COLO668 (cell line): ENCODE measurements around the gene MAP2K7.

Experiments used
- DNase-seq: peaks from one replicate; lab custom pipeline; 2025; ENCODE audit not compliant: unreplicated experiment; lab: John Stamatoyannopoulos, UW

MAP2K7 gene

GRCh38 chr19:7866399-7867091 is 37.1 kb upstream of the MAP2K7 start:
- DNase-seq, result no peak

- no peak for DNase-seq
These were observed 36.4 kb upstream of the MAP2K7 start for GRCh38 chr19:7867092-7867844.

GRCh38 chr19:7868326-7868670 is 35.4 kb upstream of the MAP2K7 start:
- DNase-seq, result no peak

- peak; percentile 83 for DNase-seq
These were observed 34.8 kb upstream of the MAP2K7 start for GRCh38 chr19:7868671-7869452.

GRCh38 chr19:7869453-7869909 is 34.2 kb upstream of the MAP2K7 start:
- peak; percentile 63 for DNase-seq

GRCh38 chr19:7869910-7870511 is 33.7 kb upstream of the MAP2K7 start:
- DNase-seq, result no peak

- DNase-seq, result peak; percentile 70
These were observed 32.9 kb upstream of the MAP2K7 start for GRCh38 chr19:7870571-7871436.

GRCh38 chr19:7871437-7872305 is 32.0 kb upstream of the MAP2K7 start:
- DNase-seq, result peak; percentile 89

GRCh38 chr19:7872306-7873204 is 31.1 kb upstream of the MAP2K7 start:
- no peak for DNase-seq

- DNase-seq, result no peak
These were observed 30.2 kb upstream of the MAP2K7 start for GRCh38 chr19:7873304-7874075.

GRCh38 chr19:7874076-7874896 is 29.4 kb upstream of the MAP2K7 start, which contains the start of gene PRR36:
Gene PRR36, minus strand, starts transcription at chr19:7874390. Its CDS starts 701 bp downstream, at chr19:7873689.
- peak; percentile 91 for DNase-seq

- DNase-seq, result no peak
These were observed 28.8 kb upstream of the MAP2K7 start for GRCh38 chr19:7874897-7875273.

GRCh38 chr19:7877249-7877836 is 26.3 kb upstream of the MAP2K7 start:
- no peak for DNase-seq

GRCh38 chr19:7879111-7879807 is 24.4 kb upstream of the MAP2K7 start:
- DNase-seq, result no peak

GRCh38 chr19:7879836-7880235 is 23.8 kb upstream of the MAP2K7 start:
- DNase-seq, result no peak

GRCh38 chr19:7881910-7882309 is 21.8 kb upstream of the MAP2K7 start:
- DNase-seq, result no peak
